Measurements from ENCODE around the gene PARP3.

GRCh38 chr3:51938780-51939425, 3.3 kb upstream of the PARP3 start:
- TF ChIP-seq CTCF (IDR thresholded peaks at IDR 0.05): no peak
- no peak for TF ChIP-seq POLR2AphosphoS5 (IDR thresholded peaks at IDR 0.05)

Measured in prostate gland (tissue), 2 donors.